ENCODE results near the gene DSN1. TPM values are rescaled to one million over a fixed set of nuclear protein-coding genes. Genes with fewer than 3 reads are reported as not detected.
"Not testable (repeated sequence)": the region's sequence is repeated elsewhere in the genome, so short reads cannot be mapped to it uniquely, and the experiment has no call there.

Gene DSN1
- total RNA-seq, 1 donor from 2014 or later, result 7.6 TPM

DNA sequence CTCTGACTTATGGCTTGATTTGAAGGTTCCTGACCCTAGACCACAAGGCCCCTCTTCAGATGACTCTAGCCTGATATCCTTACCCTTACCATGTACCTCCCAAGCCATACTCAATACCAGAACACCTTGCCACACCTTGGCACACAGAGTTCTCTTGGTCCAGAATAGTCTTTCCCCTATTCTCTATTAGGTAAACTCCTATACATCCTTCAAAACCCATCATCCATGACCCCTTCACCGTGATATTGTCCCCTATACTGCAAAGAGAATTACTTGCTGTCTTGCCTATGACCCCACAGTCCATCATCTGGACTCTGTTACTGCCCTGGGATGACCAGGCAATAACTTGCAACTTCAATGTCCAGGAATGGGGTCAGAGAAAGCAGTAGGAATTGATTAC, 31.8 kb upstream of the DSN1 start:
- H3K4me1 Mint-ChIP-seq (ENCODE audit: unreplicated experiment), result peaks cover 8% of the 10 kb centered on the region
- no peak for DNase-seq (ENCODE audit: extremely low spot score, unreplicated experiment)
- H3K27ac Mint-ChIP-seq (ENCODE audit: unreplicated experiment), result no peak overlapping the region
- peaks cover 42% of the 10 kb centered on the region for H3K36me3 Mint-ChIP-seq (ENCODE audit: unreplicated experiment)
- no peaks in the 10 kb centered on the region for H3K9me3 Mint-ChIP-seq (ENCODE audit: unreplicated experiment)
- H3K4me3 Mint-ChIP-seq (ENCODE audit: unreplicated experiment), result no peak overlapping the region
- TF ChIP-seq, protein P1, sequence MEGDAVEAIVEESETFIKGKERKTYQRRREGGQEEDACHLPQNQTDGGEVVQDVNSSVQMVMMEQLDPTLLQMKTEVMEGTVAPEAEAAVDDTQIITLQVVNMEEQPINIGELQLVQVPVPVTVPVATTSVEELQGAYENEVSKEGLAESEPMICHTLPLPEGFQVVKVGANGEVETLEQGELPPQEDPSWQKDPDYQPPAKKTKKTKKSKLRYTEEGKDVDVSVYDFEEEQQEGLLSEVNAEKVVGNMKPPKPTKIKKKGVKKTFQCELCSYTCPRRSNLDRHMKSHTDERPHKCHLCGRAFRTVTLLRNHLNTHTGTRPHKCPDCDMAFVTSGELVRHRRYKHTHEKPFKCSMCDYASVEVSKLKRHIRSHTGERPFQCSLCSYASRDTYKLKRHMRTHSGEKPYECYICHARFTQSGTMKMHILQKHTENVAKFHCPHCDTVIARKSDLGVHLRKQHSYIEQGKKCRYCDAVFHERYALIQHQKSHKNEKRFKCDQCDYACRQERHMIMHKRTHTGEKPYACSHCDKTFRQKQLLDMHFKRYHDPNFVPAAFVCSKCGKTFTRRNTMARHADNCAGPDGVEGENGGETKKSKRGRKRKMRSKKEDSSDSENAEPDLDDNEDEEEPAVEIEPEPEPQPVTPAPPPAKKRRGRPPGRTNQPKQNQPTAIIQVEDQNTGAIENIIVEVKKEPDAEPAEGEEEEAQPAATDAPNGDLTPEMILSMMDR (IDR thresholded peaks at IDR 0.05), result no peak
- no peaks in the 10 kb centered on the region for H3K27me3 Mint-ChIP-seq (ENCODE audit: unreplicated experiment)

DNA sequence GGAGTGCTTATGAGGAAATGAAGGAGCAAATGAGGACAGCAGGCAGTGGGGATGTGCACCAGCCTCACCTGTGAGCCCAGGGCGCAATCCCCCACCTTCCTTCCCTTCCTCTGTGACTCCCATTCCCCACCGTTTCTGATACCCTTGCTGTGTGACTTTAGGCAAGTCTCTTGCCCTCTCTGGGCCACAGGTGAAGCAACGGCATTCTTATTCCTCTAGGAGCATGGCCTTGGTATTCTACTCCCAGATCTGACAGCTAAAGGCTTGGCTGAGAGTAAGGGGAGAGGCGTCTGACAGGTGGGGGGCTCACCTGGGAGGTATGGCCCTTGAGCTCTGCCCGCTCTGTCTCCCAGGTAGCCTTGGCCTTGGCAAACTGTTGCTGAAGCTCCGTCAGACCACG, 30.9 kb upstream of the DSN1 start:
- DNase-seq (ENCODE audit: extremely low spot score, unreplicated experiment), result no peak
- no peak overlapping the region for H3K27ac Mint-ChIP-seq (ENCODE audit: unreplicated experiment)
- H3K4me1 Mint-ChIP-seq (ENCODE audit: unreplicated experiment), result peaks cover 8% of the 10 kb centered on the region
- H3K36me3 Mint-ChIP-seq (ENCODE audit: unreplicated experiment), result peaks cover 39% of the 10 kb centered on the region
- no peaks in the 10 kb centered on the region for H3K27me3 Mint-ChIP-seq (ENCODE audit: unreplicated experiment)
- TF ChIP-seq, protein P1 (IDR thresholded peaks at IDR 0.05), result no peak
- no peak overlapping the region for H3K4me3 Mint-ChIP-seq (ENCODE audit: unreplicated experiment)
- no peaks in the 10 kb centered on the region for H3K9me3 Mint-ChIP-seq (ENCODE audit: unreplicated experiment)

DNA sequence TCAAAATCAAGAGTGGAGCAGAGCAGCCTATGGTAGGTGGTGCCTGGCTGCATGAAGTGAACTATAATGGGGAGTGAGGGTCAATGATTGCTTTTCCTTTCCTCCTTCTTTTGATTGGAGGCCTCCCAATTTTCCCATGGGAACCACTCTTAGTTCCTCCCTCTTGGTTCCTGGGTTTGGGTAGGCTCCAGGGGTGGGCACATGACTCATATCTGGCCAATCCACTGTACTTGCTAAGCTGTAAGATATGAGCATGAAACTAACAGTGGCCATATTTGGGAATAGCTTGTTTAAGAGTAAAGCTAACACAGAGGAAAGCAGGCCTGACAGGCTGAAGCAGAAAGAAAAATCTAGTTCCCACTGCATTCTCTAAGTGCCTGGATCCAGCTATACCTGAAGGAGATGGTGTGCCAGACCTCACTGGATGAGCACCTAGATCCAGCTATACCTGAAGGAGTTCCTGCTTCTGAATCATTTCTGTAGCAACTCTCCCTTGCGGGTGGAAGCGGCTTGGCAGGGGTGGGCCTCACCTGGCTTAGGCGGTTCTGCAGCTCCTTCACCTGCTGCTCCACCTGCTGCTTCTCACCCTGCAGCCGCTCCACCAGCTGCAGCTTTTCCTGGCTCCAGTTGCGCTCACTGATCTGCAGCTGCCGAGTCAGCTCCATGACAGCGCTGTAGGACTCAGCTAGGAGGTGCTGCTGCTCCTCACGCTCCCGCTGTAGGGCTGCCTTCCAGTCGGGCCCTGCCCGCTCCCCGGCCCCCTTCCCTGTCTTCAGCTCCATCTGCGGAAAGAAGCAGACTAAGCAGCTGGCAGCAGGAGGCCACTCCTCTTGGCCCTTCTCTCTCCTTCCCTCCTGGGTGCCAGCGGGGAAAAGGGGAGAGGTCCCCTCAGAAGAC, 29.0 kb upstream of the DSN1 start:
- DNase-seq (ENCODE audit: extremely low spot score, unreplicated experiment), result no peak

DNA sequence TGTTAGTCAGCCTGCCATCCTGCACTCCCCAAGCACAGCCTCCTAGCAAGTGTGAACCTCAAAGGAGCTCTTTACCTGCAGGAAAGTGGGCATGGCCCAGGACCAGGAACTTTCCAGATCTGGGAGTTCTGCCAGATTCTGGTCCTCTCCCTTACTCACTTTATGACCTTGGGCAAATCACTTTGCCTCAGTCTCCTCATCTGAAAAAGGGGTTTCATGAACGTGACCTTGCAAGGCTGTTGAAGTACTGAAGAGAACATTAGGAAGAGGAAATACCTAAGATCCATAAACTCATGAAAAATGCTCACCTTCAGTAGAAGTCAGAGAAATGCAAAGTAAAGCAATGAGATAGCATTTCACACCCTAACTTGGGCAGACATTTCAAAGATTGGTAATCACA, 26.8 kb upstream of the DSN1 start:
- H3K4me1 Mint-ChIP-seq (ENCODE audit: unreplicated experiment), result no peaks in the 10 kb centered on the region
- no peak overlapping the region for H3K4me3 Mint-ChIP-seq (ENCODE audit: unreplicated experiment)
- no peaks in the 10 kb centered on the region for H3K9me3 Mint-ChIP-seq (ENCODE audit: unreplicated experiment)
- H3K27ac Mint-ChIP-seq (ENCODE audit: unreplicated experiment), result no peak overlapping the region
- H3K27me3 Mint-ChIP-seq (ENCODE audit: unreplicated experiment), result no peaks in the 10 kb centered on the region
- DNase-seq (ENCODE audit: extremely low spot score, unreplicated experiment), result no peak
- TF ChIP-seq, protein P1 (IDR thresholded peaks at IDR 0.05), result no peak
- peaks cover 48% of the 10 kb centered on the region for H3K36me3 Mint-ChIP-seq (ENCODE audit: unreplicated experiment)

More for the DNA sequence above, 29.0 kb upstream of the DSN1 start:
- H3K9me3 Mint-ChIP-seq (ENCODE audit: unreplicated experiment), result no peaks in the 10 kb centered on the region
- no peaks in the 10 kb centered on the region for H3K27me3 Mint-ChIP-seq (ENCODE audit: unreplicated experiment)
- H3K36me3 Mint-ChIP-seq (ENCODE audit: unreplicated experiment), result peaks cover 34% of the 10 kb centered on the region
- H3K27ac Mint-ChIP-seq (ENCODE audit: unreplicated experiment), result no peak overlapping the region
- TF ChIP-seq, protein P1 (IDR thresholded peaks at IDR 0.05), result no peak
- H3K4me3 Mint-ChIP-seq (ENCODE audit: unreplicated experiment), result no peak overlapping the region
- no peaks in the 10 kb centered on the region for H3K4me1 Mint-ChIP-seq (ENCODE audit: unreplicated experiment)

DNA sequence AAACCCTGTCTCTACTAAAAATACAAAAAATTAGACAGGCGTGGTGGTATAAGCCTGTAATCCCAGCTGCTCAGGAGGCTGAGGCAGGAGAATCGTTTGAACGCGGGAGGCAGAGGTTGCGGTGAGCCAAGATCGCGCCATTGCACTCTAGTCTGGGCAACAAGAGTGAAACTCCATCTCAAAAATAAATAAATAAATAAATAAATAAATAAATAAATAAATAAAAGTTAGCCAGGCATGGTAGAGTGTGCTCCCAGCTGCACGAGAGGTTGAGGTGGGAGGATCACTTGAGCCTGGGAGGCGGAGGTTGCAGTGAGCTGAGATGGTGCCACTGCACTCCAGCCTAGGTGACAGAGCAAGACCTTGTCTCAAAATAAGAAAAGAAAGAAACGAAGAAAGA, 25.8 kb upstream of the DSN1 start:
- peaks cover 44% of the 10 kb centered on the region for H3K36me3 Mint-ChIP-seq (ENCODE audit: unreplicated experiment)

More for the DNA sequence above, 25.8 kb upstream of the DSN1 start:
- not testable (repeated sequence) for H3K27me3 Mint-ChIP-seq (ENCODE audit: unreplicated experiment); H3K9me3 Mint-ChIP-seq (ENCODE audit: unreplicated experiment); H3K4me3 Mint-ChIP-seq (ENCODE audit: unreplicated experiment); H3K27ac Mint-ChIP-seq (ENCODE audit: unreplicated experiment); DNase-seq (ENCODE audit: extremely low spot score, unreplicated experiment); H3K4me1 Mint-ChIP-seq (ENCODE audit: unreplicated experiment)
